Stimulated activated naive CD8-positive, alpha-beta T cell treated with anti-CD3 and anti-CD28 coated beads, Interleukin-15, Interleukin-2, amounts not matched to agents 100 U/mL and 50 U/mL, for 24 hours (primary cell): ENCODE data around the gene KIF26A.
A peak's percentile ranks its signal among the peaks of the same experiment; 100 is the strongest.
"Not testable (repeated sequence)": the region's sequence is repeated elsewhere in the genome, so short reads cannot be mapped to it uniquely, and the experiment has no call there.

Experiments
- ATAC-seq: fragments of 150-1000 bp; cut with Tn5 transposase; one replicate; pipeline ENCODE4 v1.10.0; 2021
- DNase-seq: peaks from one replicate; pipeline ENCODE4 v3.0.0; 2021

The KIF26A gene

GRCh38 chr14:104223101-104224041 lies 85.0 kb downstream of the KIF26A start:
- ATAC-seq = no peak

DNA sequence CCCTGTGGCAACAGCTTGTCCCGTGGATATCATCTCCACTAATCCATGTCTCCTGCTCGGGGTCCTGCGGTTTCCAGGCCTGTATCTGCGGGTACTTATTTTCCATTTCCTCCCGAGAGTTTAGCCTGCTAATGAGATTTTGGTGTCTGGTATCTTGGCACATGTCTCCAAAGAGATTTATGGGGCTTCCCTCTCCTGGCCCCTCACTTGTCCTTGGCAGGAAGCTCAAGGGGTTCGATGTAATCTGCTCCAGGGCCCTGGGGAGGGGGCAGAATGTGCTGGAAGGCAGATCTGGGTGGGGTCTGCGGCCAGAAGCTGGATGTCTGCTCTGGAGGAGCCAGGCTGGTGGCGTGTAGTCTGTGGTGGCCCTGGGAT lies 85.7 kb downstream of the KIF26A start:
- ATAC-seq = no peak
- no peak for DNase-seq

More at GRCh38 chr14:104223101-104224041, 85.0 kb downstream of the KIF26A start:
- no peak for DNase-seq

- ATAC-seq = no peak
- DNase-seq = peak; percentile 71
Observed at GRCh38 chr14:104224506-104225277, 86.3 kb downstream of the KIF26A start.

GRCh38 chr14:104225278-104226190 lies 87.1 kb downstream of the KIF26A start:
- not testable (repeated sequence) for ATAC-seq, DNase-seq

DNA sequence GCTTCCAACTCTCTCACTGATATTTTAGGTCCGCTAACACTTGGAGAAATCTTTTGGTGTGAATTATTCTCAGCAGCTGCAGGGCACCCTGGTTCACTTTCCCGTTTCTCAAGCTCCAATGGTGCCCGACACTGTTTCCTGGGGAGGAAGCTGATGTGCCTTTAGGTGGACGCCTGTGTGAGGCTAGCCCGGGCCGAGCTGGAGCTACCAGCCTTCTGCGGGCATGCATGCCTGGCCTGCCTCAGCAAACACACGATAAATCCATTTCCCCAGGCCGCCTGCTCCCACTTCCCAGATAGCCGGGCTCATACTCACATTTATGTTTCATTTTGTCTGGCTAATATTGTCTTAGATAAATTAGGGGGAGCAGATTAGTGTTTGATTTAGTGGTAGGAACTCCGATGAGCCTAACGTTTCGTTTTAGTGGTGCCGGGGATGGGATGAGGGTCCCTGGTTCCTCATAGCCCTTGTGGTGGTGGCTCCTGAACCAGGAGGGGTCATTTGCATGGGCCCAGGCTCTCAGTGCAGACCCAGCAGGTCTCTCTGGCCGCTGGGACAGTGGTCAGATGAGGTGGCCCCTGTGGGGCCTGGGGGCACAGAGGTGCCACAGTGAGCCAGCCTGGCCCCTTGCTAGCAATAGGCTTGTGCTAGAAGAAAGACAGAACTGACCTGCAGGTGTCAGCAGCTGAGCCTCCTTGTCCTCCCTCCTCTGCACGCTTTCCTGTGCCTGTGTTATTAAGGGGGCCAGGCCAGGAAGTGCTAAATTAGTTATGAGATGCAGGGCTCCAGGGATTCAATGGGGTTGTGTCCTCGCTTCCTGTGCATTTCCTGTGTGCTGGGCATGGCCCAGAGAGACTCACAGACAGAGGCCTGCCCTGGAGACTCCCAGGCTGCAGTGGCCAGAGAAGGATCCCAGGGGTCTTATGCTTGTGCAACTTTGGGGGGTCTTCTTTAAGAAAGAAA lies 88.3 kb downstream of the KIF26A start:
- DNase-seq = no peak
- no peak for ATAC-seq

GRCh38 chr14:104227806-104228205 lies 89.4 kb downstream of the KIF26A start:
- DNase-seq = peak; percentile 28
- peak; percentile 80 for ATAC-seq

DNA sequence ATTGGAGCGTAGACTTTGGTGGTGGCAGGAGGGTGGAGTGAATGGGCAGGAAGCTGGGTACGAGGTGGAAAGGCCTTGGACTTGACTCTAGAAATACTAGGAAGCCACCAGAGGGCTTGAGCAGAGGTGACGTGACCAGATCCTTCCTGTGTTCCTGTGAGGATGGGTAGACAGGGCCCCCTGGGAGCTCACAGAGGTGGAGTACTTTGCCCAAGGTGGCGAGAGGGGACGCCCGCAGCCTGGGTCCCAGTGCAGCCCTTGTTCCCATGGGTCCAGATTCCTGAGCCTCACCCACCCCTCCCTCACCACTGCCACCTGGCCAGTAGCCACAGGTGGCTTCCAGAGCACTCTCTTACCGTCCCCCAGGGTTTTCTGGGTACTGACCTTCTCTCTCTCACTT lies 89.8 kb downstream of the KIF26A start:
- DNase-seq (no peak), ATAC-seq (no peak)

DNA sequence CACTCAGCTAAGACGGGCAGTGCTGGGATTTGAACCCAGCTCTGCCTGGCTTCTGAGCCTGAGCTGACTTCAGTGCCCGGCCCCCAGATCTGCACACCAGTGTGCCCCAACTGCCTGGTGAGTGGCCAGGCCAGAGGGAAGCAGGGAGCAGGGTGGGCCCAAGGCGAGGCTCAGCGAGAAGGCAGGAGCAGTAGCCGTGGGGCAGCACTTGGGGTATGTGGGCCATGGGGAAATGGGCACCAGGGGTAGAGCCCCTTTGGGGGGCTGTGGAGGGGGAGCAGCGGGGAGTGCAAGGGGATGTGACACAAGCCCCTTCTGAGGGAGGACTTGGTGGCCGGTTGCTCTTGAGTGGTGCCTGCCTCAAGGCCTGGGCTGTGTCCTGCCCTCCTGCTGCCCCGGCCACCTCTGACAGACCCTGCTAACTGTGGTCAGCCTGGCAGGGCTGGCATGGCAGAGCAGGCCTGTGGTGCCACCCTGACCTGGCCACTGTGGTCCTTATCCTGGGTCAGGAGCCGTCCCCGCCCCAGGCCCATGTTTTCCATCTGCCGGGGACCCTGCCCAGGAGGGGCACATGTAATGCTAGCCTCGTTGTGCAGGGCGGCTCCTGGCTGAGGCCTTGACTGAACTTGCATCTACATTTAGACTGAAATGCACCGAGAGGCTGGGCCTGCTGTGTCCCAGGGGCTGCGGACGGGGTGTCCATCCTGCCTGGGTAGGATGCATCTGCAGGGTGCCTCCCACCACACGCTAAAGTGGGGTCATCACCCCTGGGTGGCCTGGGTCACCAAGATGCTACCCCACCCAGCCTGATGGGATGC lies 90.5 kb downstream of the KIF26A start:
- ATAC-seq = no peak
- no peak for DNase-seq

GRCh38 chr14:104229534-104230055 lies 91.2 kb downstream of the KIF26A start:
- DNase-seq (no peak), ATAC-seq (no peak)

DNA sequence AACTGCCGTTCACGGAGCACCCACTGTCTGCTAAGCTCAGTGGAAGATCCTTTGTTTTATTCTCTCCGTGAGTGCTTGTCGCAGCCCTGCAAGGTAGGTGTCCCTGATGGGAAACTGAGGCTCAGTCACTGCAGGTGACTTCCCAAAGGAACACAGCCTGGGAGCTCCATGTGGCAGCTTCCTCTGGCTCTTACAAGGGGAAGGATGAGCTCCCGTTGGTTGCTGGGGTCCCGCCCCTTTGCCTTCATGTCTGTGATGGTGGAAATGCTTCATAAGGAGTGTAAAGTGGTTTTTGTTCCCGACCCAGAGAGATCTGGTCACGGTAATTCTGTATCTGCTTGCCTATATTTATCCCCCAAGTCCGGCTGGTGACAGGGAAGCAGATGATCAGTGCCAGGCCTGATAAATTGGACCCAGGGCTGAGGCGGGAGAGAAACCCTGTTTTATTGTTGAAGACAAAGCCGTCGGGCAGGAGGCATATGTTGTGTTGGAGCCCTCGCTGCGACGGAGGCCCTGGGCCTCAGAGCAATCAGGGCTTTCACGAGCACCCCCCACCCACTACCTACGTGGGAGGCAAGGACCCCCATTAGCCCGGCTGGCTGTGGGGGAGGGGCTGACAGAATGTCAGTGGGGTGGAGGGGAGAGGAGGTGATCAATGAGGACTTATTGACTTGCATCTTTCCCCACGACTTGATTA lies 91.9 kb downstream of the KIF26A start:
- ATAC-seq = no peak
- no peak for DNase-seq
